HG02938 (cell line): Measurements from ENCODE around the gene LRIG1.

Experiments used
- ATAC-seq: cut with Tn5 transposase; IDR thresholded peaks from one replicate; pipeline ENCODE4 v1.9.1; 2021; ENCODE audit warnings: mild to moderate bottlenecking, moderate library complexity; ENCODE audit not compliant: unreplicated experiment

LRIG1 gene

DNA sequence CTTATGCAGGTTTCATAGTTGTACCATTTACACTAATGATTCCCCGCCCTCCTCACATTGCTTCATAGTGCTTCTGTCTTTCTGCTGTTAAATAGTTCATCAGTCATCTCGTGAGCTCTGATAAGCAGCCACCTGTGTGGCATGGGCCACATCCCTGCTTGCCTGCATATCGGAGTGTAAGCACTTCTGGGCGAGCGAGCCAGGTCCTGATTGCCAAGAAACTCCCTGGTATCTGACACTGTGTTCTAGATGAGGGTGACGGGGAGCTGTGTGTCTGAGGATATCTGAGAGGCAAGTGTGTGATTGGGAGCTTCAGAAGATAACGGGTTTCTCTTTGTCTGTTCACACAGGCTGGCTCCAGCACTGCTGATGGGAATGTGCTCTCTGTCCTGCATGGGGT is 130.6 kb downstream of the LRIG1 start:
- ATAC-seq: no peak

DNA sequence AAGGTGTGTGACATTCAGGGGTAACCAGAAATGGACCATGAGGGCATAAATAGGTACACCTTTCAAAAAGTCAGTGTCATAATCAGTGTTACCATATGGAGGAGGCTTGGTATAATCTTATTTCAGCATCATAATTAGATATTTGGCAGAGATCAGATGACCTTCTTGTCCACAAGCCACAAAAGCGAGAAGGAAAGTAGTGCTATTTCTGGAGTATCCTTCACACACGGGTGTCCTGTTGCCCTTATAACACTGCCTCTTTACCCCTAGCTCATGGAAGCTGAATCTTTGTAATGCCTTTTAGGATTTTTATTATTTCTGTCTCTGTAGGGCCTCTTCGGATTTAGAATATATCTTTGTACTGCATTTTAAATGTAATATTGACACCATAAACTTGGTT is 132.8 kb downstream of the LRIG1 start:
- ATAC-seq: no peak

DNA sequence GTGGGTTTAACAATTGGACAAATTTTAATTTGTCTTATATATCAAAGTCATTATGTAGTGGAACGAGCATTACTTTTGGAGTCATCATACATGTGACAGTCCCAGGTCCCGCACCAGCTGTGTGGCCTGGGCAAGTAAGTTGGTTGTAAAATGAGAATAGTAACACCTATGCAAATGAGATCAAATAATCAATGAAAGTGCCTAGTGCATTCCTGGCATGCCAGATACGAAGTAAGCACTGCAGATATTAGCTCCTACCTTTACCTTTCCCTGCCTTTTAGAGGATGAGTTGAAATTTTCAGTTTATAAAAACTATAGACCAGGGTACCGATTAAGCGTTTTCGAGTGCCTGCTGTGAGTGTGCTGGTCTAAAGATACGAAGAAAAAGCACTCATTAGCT is 134.1 kb downstream of the LRIG1 start:
- no peak for ATAC-seq

DNA sequence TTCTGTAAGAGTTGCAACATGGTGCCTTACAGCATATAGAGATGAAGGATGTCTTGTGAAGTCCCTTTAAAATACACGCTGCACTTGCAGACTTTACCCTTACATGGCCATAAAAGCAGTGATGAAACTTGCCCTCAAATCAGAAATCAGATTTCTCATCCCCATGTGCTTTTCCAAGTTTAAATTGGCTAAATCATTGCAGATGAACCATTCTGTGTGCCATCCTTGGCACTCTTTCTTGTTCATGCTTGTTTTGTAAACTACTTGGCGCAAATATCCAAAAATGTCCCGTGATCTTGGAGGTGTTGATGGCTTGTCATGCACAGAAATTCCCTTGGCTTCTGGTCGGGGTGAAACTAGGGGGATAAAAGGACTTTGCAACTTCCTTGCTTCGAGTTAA is 135.7 kb downstream of the LRIG1 start:
- ATAC-seq: no peak

DNA sequence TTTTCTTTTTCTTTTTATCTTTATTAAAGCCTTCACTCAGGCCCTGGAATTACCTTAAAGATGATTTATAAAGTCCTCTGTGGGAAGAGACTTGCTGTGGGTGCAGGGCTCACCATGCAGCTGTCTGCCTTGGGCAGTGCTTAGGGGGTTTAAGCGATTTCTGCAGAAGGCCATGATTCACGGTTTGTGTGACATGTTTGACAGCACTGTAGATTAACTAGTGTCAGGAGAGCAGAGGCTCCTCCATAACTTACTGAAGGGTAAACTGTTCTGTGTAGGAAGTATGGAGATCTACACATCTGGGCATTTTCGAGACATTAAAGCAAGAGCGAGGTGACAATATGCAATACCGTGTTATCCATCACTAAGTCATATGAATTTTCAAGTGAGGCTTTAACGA is 137.7 kb downstream of the LRIG1 start:
- ATAC-seq: no peak

DNA sequence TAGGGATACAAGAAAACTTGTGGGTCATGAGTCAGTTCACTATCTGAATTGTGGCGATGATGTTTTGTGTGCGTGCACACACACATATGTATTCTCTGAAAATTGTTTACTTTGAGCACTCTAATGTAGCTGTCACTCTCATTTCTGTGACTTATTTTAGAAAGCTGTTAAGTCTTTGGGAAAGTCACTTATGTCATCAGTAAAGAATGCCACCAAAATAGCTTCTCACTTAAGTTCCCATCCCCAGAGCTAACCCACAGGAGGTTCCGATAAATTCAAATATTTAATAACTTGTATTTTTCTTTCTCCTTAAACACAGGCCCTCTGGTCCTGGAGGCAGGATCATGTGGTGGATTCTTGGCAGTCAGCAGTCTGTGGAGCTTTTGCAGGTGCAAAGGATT is 138.3 kb downstream of the LRIG1 start:
- no peak for ATAC-seq

DNA sequence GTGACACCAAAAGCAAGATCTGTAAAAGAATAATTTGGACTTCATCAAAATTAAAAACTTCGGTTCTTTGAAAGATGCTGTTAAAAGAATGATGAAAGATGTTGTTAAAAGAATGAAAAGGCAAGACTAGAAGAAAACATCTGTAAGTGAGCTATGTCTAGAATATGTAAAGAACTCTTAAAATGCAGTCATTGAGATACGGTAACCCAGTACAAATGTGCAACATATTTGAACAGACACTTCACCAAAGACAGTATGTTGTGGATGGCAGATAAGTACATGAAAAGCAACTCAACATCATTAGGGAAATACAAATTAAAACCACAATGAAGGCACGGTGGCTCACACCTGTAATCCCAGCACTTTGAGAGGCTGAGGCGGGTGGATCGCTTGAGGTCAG is 139.5 kb downstream of the LRIG1 start:
- ATAC-seq: no peak

DNA sequence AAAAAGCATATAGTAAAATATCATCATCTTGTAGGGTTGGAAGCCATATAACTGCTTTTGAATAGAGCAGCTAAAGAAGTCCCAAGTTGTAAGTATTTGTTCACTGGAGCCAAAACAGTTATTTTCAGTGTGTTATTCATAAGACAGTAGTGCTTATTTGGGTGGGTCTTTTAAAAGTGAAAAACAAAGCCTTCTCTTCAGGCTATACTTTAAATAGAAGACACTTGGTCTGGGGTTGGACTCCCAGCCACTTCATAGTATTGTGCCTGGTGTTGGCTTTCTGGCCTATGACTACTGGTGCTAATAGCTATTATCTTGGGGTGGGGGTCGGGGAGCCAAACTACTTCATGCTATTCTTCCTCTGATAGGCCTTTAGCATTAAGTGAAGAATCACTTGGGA is 144.8 kb downstream of the LRIG1 start:
- ATAC-seq: no peak

DNA sequence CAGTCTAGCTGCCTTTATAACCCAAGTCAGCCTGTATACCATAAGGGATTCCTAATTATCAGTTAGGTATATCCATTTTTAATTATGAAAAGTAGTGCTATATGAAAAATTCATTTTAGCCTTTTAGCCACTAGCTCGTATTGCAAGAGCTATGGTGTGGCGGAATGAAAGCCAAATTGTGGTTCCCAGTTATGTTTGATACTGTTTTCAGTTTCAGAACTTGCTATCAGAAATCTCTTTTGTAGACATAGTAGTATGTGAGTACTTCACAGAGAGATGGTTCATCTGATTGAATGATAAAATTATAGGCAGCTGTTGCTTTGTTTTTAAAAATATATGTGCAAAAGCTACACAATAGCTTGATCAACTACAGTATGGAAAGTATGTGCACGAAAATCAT is 145.4 kb downstream of the LRIG1 start:
- peak; percentile 87 for ATAC-seq

DNA sequence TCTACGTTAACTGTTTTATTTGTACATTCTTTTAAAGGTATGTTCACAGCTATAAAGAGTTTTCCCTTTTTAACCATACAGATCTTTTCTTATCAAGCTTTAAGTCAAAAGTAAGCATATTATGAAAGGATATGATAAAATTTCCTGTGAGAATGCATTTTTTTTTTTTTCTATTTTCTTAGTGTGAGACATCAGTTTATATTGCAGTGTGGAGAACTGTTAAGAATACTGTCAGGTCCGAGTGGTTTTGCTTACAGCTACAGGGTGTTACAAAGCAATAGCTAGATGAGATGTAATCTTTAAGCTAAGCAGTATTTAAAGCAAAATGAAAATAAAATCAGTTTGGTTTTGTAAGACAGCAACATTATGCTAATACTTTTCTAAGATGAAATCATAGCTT is 146.8 kb downstream of the LRIG1 start:
- ATAC-seq: no peak

DNA sequence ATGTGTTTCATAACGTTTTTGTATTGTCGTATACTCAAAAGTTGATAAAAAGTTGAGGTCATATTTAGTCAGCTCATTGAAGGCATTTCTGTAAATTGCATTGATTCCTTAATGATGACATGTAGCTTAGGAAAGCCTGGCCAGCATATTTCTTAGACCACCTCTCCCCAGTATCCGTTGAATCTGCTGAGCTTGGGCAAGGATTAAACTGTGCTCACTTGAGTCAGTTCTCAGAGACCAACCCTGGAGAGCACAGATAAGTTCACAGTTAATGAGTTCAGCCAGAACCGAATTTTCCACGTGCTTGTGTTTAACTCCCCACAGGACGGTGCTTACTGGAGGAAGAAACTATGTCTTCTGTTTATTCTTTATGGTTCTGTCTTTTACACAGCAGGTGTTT is 147.3 kb downstream of the LRIG1 start:
- no peak for ATAC-seq

DNA sequence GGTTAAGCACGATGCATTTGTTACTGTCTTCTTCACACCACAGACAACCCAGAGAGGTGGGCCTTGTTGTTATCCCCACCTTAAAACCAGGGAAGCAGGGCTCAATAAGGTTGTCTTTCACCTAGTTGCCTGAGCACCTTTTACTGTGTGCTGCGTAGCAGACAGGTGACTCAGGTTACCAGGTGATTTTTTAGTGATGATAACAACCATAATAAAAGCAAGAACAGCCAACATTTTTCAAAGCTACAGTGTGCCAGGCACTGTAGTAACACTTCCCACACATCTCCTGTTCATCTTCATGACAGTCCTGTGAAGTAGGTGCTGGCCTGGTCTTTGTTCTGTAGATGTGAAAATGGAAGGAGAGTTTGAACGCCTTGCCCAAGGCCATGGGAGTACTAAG is 147.8 kb downstream of the LRIG1 start:
- no peak for ATAC-seq

DNA sequence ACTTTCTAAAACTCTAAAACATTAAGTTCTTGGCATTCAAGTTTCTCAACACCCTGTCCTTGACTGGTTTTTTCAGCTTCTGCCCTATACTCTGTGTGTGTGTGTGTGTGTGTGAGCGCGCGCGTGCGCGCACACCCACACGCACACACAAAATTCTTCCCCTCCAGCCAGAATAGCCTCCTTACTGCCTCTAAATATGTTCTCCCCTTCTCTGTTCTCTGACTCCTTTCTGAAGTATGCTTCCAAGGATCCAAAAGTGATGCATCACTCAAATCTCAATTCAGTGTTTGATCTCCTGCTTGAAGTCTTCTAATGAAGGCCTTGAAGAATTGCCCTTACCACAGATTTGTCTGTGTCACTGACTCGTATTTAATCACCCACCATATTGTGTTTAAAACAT is 150.2 kb downstream of the LRIG1 start:
- no peak for ATAC-seq

DNA sequence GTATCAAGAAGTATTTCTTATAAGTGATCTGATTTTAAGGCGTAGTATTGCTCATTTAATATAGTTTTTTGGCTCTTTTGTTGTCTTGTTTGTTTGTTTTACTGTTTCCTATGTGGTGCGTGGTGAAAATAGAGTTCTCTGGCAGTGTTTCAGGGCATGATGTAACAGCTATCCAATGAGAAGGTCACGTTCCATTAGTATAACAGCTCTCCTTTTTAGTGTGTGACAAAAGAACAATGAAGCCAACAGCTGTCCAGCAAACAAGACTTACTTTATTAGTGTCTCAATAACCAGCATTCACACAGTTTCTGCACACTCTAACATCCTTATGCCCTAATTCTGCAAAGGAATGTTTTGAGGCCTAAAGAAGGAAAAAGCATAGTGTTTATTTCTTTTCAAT is 152.1 kb downstream of the LRIG1 start:
- ATAC-seq: no peak

DNA sequence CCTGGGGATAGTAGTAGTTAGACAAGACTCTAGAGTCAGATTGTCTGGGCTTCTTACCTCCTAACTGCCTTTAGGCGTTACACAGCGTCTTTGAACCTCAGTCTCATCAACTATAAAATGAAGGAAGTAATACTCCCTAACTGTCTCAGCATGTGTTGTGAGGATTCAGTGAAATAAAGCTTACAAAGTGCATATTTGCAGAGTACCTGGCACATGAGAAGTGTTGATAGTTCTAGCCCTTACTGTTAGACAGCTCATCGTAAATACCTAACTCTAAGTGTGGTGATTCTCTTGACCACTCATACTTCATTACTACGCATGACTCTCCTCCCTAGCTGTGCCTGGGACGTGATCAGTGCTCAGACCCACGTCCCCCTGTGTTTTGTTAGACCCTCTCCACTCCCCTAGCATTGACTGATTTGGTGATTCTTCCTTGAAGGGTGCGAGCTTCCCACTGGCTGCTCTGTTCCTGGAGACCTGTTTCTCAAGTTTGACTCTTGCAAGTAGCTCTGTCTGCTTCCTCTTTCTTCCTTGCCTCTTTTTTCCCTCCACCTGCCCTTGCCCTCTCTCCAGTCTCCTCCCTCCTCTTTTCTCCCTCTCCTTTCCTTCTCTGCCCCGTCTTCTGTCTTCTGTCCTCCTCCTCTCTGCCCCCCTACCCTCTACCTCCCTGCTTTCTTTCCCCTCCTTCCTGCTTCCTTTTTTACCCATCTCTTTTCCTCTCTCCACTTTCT is 155.8 kb downstream of the LRIG1 start:
- no peak for ATAC-seq

DNA sequence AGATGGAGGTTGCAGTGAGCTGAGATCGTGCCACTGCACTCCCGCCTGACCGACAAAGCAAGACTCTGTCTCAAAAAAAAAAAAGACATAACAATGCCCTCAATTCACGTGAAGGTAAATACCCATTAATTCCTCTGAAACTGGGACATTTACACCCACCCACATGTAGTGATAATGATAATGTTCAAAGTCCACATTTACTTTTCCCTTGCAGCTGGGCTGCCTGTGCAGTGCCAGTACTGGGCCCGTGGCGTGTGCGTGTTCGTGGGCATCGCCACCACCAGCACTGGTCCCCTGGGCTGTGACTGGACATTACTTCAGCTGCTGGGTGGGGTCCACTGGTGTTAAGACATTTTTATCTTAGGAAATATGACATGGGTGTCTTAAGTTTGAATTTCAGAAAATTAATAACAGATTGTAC is 156.4 kb downstream of the LRIG1 start:
- no peak for ATAC-seq

DNA sequence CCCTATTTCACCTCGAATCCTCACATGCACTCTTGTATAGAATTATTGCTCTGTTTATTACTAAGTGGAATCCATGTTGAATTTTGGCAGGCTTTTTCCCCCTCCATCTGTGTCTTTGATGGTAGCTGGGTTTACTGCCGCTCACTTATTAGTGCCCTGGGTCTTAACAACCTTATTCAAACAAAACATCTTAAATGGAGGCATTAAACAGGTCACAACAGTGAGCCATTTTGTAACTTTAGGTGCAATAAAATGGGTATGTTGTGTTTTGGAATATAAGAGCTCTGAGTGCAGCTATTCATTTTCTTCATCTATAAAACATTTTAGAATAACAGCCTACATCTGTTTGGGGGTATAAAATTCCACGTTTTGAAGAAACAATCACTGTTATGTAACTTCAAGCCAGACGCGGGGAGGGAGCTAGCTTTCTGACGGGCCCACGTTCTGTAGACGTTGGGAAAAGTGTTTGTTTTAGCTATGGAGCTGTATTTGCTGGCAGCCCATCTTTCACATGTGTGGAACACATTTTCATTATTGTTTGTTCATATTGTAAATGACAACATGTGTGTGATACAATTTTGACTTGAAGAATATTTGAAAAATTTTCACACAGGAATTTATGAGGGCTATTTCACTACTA is 158.0 kb downstream of the LRIG1 start:
- no peak for ATAC-seq

DNA sequence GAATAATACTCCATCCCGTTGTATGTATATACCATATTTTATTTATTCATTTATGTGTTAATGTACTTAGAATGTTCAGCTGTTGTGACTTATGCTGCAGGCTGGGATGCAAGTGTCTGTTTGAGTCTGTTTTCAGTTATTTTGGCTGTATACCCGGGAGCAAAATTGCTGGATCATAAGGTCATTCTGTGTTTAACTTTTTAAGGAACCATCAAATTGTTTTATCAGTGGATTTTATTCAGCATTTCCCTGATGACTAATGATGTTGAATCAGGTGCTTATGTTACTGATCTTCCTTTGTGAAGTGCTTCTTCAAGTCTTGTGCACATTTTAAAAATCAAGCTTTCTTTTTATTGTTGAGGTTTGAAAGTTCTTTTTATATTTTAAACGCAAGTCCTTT is 161.9 kb downstream of the LRIG1 start:
- no peak for ATAC-seq

DNA sequence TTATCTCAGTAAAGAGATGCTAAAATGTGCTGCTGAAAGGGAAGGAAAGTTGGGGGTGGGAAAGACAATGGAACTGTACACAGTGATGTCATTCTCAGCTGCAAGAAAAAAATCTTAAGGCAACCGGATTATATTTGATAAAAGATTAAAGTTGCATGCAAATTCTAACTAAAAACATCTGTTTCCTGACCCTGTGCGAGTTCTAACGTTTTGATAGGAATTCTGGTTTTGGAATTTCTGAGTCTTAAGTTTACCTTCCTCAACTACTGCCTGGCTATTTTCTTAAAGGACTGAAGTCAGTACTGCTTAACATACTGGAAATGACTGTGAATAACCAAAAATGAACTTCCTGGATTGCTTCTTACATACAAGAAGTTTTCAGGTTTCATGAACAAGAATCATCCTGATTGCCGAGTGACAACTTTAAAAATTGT is 164.5 kb downstream of the LRIG1 start:
- ATAC-seq: no peak

DNA sequence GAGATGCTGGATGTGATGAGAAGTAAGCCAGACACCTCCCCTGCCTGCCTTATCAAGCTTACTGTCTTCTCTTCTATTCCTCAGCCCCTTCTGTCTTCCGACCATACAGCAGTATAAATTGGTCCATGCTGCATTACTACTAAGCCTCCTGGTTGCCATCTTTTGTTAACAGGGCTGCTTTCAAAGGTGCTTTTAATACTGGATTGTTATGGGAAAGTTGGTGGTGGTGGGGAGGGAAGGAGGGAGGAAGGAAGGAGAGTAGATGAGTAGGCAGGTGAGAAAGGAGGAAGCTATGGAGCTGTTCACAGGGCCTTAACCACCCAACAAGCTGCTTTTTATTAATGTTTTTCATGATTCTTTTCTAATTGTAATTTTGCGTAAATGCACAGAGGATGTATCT is 165.2 kb downstream of the LRIG1 start:
- ATAC-seq: no peak
